Stimulated activated CD4-positive, alpha-beta T cell treated with anti-CD3 and anti-CD28 coated beads, Interleukin-2, amount 100 ng/mL, for 24 hours (primary cell): ENCODE measurements around the gene MAP3K7CL.
"Not testable (repeated sequence)": the region's sequence is repeated elsewhere in the genome, so short reads cannot be mapped to it uniquely, and the experiment has no call there.

ENCODE experiments used
- DNase-seq, 2 donors: peaks; one replicate each; pipeline ENCODE4 v3.0.0-alpha.2; 2020

Gene MAP3K7CL

DNA sequence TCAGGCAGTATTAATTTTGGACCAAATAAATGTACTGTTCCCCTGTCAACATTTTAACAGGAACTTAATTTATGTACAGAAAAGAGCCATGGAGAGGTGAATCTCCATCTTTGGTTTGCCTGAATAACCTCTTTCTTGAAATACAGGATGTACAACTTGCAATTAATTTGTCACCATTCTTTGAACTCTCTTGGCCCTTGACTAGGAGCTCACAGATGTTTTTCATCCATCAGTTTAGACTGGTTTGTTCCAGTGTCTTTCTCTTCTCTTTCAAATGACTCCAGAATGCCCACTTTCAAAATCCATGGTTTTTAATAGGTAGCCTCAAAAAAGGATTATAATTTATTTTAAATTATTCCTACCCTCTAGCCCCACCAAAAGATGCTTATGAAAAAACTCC is 5.0 kb downstream of the MAP3K7CL start:
- no peak for DNase-seq

DNA sequence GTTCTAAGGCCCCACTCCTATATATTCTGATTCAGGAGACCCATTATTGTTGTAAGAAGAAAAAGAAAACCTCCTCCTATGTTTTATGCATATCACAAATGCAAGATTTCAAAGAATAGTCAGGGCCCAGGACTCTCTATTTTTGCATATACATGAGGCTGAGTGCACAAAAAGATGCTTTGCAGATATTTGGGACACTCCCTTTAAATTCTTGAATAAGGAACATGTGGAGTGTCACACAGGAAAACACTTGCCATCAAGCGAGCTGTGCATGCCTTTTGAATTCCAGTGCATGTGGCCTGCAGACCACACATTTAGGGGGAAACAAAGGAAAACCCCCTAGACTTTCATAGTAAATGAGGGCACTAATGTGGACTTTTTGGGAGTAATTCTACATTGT is 5.6 kb downstream of the MAP3K7CL start:
- DNase-seq, result no peak

DNA sequence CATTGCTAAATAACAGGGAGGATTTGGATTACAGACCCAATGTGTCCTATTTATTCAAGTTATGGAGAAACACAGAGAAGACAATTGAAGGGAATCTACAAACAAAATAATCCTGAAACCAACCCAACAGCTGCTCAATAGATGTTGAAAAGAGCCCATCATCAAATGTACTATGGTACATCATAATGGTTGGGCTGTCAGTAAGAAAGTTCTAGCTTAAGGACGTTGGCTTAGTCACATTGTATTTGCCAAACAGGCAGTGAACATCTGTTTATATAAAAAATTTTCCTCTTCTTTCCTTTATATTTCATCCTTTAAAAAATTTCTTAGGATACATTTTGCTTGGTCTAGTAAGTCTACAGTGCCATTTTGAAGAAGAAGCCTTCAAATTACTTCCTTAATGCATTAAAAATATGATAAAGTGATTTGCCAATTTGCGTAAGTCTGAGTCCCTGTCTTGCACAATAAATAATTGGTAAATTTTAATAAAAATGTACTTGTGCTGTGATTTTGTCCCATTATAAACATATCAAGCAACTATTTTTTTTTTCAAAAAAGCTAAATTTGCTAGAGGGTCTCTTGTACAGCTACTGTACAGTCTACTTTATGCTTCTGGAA is 14.4 kb downstream of the MAP3K7CL start:
- DNase-seq, result no peak

DNA sequence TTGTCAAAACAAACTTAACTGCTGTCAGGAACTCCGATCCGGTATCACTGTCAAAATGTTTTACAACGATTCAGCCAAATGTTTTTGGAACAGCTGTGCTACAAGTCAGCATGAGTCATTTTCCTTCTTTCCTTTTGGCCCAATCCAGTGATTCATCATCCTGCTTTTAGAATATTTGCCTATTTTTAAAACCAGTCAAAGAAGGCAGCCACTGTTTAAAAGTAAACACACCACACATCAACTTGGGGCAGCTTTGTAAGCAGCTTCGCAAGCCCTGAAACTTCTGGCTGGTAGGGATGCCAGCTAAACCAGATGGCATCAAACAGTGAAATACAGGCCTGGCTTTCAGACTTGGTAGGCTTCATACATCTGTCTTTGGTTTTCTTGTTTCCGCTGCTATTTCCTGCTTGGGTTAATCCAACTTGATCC is 14.9 kb downstream of the MAP3K7CL start:
- no peak for DNase-seq

DNA sequence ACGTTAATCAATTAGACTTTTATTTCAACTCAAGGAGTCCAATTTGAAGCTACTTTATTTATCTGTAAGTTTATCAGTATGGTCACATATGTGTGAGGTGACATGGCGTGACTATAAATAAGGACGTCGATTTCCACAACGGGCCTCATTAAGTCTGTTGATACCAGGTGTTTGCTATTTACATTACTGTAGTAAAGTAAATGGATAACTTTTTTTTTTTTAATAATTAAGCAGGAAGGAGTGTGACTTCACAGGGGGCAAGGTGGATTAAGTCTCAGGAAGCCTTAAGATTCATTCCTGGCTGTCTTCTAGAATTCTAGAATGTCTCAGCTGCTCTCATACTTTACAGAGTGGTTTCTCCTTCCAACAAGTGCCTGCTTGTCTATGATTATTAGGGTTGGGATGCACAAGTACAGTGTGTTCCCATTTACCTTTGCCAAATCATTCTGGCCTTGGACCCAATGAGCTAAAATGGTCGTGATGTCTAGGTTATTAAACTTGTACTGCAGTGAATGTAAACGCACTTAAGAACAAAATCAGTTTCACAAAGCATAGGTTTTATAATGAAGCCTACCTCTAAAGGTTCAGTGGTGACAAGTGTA is 15.5 kb downstream of the MAP3K7CL start:
- no peak for DNase-seq

DNA sequence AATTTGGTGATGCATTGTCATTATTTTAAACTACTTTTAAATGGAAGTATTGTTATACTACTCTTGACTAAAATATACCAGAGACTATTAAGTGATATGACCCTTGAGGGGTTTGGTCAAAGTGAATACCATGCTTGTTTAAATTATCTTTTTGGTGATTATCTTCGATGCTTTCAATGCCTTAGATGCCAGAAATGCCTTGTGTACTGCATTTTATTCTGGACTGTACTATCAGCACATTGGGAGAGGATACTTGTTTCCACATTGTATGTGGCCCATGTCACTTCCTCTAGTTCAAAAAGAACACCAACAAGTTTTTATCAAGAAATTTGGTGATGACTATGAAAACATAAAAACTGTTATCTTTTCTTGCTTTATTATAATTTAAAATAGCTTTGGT is 16.3 kb downstream of the MAP3K7CL start:
- DNase-seq, result no peak

DNA sequence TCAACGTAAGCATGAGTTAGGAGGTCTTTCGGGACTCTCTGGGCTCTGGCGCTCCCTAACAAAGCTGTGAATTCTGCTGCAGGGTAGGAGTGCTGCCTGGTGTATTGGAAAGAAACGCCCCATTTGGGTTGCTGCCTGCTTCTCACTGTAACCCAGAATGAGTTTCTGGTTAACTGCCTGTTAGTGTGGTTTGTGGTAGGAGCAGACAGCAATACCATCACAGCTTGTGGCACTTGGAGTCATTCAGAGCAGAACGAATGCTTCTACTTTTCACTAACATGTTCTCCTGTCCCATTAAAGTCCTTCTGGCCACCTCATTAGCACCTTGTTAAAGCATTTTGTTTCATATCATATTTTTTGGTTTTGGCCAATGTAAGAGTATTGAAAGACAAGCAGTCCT is 18.1 kb downstream of the MAP3K7CL start:
- no peak for DNase-seq

DNA sequence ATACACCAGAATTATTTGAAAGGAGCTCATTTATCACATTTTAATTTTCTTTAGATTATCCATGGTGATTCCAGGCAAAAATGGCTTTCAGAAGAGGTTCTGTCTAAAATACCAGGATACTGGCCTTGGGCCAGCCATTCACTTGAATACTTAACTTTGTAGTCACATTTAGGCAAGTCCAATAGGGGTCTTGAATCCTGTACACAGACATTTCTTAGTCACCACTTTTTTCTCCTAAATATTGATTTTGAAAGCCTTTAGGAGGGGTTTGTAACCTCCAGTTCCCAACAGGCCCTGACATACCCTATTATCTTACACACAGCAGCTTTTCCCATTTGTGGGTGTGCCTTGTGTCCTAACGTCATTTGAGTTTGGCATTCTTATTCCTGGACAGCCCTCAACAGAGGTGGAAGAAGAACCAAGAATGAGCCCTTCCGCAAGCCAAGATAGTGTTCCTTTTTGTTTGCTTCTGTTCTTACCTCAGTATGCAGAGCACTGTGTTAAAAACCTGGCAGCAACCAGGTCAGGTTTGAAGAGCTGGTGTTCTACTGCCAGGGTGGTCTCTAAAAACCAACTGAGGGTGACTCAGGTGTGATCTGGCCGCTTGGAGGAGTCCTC is 19.5 kb downstream of the MAP3K7CL start:
- no peak for DNase-seq

DNA sequence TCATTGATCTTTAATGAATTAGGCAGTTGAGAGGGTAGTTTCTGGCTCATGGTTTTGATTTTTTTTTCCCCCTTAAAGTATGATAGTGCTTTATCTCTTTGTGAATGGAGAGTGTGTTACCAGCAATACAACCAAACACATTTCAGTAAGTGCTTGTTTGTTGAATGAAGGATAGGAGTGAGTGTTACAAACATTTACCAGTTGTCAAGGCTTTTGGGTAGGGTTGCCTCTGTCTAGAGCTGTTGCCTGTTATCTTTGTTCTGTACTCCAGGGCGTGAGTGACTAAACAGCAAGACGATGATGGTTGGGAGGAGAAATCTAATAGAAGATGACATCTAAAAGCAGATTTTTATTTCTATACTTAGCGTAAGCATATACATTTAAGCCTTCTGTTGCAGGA is 21.5 kb downstream of the MAP3K7CL start:
- DNase-seq, result no peak

DNA sequence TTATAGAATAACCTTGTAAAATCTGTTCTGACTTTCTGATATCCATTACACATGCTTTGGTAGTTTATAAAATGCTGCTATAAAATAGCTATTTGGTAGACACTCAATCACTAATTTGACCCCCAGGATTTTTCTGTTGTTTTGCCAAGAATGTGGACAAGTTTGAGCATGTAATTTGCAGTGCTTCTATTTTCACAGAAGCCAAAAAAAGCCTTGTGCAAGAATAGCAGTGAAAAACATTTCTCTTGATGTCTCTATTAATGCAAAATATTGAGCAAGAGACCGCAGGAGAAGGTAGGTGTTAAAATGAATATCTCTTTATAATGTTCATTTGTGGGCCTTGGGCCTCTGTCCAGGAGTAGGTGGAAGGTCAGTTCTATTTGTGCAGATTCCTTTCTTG is 22.5 kb downstream of the MAP3K7CL start:
- DNase-seq, result no peak

DNA sequence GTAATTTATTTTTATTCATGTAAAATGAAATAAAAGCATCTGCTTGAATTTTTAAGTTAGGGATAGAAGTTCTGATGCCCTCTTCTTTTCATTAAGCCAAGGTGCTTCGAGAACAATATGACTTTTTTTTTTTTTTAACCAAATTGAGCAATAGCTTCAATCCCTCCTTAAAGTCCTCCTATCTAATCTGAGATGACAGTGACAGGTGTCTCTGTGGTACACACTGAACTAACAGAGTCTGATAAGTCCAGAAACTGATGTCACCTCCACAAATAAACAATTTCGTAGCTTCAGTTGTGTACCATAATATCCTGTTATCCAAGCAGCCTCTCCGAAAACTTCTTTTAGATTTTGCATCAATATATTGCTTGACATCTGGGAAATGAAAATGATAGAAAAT is 23.8 kb downstream of the MAP3K7CL start:
- no peak for DNase-seq

DNA sequence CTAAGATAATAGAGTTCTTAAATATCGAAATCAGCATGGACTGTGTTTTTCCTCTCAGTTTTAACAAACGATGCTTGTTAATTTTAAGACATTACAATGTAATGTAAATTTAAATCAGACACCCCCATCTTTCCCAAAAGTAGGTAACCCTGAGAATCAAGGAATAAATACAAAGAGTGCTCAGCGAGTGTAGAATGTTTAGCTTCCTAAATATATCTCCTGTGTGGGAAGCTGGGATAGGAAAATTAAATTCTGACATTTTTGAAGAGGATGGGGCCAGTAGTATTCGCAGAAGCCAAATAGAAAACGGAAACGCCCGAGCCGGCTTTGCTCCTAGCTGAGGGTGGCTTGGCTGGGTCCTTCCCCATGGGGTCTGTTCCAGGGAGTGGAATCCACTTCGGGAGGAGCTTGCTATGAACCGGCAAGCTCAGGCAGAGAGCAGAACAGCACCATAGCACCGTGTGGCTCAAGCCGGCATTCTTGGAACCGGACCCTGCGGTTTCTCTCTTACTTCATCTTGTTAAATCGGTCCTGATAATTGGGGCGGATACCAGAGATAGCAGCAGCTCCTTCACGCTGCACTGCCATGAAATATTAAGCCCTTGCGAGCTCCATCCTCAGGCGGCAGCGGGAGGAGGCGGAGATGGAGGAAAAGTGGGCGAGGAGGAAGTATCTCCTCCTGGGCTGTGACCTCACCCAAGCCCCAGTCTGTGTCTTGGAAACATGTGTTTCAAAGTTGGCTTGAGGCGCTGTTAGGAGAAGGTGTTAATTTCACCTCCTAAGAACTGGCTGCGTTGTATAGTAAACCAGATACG is 24.9 kb downstream of the MAP3K7CL start:
- DNase-seq, result no peak

DNA sequence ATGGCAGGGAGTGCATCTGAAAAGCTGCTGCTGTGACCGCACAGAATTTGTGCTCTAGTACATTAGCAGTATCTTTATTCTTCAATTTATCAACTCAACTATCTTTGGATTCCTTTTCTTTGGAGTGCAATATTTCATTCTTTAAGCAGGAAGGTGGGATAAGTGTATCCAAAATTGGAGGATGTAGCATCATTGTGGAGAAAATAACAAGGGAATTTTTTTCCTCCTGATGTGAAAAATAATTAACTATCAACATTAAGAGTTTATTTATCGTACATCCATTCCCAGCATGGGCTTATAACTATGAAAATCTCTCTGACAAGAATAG is 25.5 kb downstream of the MAP3K7CL start:
- no peak for DNase-seq

DNA sequence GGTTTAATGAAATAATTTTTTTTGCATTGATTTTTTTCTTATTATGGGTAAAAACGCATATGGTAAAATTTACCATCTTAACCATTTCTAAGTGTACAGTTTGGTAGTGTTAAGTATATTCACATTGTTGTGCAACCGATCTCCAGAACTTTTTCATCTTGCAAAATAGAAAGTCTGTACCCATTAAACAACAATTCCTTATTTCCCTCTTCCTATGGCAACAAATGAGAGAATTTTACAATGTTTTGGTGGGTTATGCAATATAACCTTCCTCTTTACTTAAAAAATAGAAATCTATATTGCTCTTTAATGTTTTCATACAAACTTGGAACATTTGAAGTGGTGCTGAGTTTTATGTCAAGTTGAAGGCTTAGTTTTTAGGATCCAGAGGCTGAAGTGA is 26.6 kb downstream of the MAP3K7CL start:
- DNase-seq, result no peak

DNA sequence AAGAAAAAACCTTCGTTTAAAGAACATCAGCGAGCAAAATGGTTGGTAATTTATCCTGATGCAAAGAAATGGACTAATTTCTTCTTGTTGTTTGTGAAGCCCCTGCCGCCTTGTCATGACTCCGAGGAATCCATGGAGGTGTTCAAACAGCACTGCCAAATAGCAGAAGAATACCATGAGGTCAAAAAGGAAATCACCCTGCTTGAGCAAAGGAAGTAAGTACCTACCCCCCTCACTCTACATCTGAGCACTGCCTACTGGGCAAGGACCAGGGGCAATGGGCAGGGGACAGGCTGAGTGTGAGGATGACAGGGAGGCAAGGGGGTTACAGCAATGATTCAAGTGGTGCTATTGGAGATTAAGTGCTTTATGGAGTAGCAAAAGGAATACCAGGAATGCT is 29.4 kb downstream of the MAP3K7CL start:
- DNase-seq, result no peak

DNA sequence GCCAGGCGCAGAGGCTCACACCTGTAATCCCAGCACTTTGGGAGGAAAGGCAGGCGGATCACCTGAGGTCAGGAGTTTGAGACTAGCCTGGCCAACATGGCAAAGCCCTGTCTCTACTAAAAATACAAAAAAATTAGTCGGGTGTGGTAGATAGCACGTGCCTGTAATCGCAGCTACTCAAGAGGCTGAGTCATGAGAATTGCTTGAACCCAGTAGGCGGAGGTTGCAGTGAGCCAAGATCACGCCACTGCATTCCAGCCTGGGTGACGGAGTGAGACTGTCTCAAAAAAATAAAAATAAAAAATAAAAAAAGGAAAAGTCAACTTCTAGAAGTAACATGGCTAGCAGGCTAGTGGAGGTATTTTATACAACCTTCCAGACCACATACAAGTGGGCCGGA is 32.4 kb downstream of the MAP3K7CL start:
- not testable (repeated sequence) for DNase-seq

DNA sequence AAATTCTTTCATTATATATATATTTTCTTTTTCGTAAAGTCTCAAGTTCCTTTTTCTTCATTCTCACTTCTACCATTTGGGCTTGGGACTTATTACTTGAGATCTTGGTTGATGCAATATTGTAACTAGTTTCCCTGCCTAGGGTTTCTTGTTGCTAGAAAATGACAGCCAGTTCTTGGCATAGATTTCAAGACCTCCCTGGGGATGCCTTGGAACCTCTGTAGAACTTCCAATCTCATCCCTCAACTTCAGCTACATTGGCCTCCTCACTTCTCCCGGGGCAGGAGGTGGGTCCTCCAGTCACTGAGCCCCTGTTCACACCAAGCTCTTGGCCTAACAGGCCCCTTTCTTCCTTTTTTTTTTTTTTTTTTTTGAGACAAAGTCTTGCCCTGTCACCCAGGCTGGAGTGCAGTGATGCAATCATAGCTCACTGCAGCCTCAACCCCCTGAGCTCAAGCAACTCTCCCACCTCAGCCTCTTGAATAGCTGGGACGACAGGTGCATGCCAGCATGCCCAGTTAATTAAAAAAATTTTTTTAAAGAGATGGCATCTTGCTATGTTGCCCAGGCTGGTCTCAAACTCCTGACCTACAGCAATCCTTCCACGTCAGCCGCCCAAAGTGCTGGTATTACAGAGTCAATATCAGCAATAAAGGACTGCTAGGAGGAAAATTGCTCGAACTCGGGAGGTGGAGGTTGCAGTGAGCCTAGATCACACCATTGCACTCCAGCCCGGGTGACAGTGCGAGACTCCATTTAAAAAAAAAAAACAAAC is 33.1 kb downstream of the MAP3K7CL start:
- no peak for DNase-seq

DNA sequence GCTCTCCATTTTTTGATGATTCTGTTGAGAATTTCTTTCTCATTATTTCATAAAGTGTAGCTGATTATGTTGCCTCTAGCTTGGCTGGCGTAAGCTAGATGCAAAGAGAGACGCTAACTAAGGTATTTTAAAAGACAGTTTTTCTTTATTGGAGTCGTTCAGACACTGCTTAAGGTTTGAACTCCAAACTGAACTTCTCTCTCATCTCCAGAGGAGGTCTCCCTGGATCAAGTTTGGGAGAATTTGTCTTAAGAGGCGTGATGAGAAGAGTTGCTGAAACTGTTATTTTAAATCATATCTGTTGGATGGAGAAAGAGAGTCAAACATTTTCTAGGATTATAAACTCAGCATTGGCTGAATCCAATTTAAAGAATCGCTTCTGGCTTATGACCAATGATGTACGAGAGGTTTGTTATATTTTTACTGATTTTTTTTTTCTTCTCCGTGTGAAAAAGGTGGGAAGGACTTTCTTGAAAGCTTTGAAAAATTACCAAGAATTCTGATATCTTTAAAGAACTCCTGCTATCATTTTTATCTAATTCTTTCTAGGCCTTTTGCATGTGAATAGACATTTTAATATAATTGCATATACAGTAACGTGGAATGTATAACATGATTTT is 34.0 kb downstream of the MAP3K7CL start:
- no peak for DNase-seq

DNA sequence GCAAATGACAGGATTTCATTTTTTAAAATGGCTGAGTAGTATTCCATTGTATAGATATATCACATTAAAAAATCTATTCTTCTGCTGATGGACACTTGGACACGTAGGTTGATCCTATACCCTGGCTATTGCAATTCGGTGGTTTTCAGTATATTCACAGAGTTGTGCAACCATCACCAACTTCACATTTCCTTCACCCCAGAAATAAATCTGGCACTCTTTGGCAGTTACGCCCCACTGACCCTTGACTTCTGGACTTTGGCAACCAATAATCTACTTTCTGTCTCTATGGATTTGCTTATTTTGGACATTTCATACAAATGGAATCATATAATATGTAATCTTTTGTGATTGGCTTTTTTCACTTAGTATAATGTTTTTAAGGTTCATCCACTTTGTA is 35.9 kb downstream of the MAP3K7CL start:
- DNase-seq, result no peak

DNA sequence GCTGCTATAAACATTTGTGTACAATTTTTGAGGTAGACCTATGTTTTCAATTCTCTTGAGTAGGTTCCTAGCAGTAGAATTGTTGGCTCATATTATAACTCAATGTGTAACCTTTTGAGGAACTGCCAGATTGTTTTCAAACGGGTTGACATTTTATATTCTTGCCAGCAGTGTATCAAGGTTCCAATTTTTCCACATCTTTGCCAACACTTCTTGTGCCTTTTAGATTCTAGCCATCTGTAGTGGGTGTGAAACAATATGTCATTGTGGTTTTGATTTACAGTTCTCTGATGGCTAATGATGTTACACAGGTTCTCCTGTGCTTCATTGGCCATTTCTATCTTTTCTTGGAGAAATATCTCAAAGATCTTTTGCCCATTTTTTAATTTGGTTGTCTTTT is 36.4 kb downstream of the MAP3K7CL start:
- DNase-seq, result no peak

DNA sequence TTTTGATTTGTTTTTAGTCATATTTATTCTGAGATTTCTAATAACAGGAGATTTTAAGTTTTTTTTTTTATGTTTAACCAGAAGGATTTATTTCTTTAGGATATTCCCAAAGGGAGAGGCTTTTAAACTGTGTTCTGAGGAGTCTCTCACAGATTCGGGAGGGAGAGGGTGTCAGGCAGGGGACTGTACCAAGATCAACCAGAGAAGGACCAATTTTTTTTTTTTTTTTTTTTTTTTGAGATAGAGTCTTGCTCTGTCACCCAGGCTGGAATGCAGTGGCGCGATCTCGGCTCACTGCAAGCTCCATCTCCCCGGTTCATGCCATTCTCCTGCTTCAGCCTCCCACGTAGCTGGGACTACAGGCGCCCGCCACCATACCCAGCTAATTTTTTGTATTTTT is 37.0 kb downstream of the MAP3K7CL start:
- DNase-seq, result not testable (repeated sequence)

DNA sequence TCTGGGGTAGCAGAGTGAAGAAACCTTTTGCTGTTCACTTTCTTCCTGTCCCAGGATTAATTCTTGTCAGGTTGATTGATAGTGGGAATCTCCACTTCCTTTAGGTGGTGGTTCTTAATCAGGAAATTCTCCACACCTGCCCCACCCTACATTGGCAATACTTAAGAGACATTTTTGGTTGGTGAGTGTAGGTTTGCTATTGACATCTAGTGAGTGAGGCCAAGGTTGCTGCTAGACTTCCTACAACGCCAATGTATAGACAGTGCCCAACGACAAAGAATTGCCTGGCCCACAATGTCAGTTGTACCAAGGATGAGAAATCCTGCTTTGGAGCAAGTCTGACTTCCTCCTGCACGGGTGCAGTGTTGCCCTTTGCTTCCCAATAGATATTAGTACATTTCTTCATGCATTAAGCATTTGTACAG is 38.5 kb downstream of the MAP3K7CL start:
- DNase-seq, result no peak

DNA sequence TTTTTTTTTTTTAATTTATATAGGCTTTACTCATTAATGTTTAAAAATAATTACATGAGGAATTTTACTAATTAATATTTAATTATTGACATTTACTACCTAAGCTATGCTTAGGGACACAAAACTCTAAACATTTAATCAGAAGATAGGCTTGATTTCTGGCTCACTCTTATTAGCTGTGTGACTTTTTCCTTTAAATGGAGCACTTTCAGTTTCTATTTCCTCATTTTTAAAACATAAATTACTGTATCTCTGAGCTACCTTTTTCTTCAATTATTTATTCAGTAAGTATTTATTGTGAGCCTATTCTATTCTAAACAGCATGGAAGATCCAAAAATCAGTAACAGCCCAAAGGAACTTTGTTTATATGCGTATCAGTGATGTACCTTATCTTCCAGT is 40.5 kb downstream of the MAP3K7CL start:
- DNase-seq, result no peak
